Activated CD8-positive, alpha-beta memory T cell treated with anti-CD3 and anti-CD28 coated beads, Interleukin-2, amount 50 U/mL, for 24 hours (primary cell): Measurements from ENCODE around the gene MEMO1.

Source experiments
- DNase-seq: peaks from one replicate; pipeline ENCODE4 v3.0.0-alpha.2; 2020; ENCODE audit errors: extremely low read depth

Gene MEMO1

DNA sequence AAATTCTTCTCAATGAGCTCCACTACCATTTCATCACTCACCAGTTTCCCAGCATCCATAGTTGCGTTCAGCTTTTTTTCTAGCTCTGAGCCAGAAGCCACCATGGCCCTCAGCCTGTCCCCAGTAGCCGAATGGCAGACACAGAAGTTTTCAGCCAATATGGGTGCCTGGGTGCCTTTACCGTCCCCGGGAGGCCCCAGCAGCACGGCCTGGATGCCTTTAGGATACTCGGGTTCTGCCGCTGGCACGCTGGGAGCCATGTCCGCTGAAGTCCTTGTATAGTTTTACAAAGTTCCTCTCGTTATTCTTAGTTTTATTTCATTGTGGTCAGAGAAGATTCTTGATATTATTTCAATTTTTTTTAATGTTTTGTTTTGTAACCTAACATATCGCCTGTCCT is 187.2 kb downstream of the MEMO1 start:
- no peak for DNase-seq

DNA sequence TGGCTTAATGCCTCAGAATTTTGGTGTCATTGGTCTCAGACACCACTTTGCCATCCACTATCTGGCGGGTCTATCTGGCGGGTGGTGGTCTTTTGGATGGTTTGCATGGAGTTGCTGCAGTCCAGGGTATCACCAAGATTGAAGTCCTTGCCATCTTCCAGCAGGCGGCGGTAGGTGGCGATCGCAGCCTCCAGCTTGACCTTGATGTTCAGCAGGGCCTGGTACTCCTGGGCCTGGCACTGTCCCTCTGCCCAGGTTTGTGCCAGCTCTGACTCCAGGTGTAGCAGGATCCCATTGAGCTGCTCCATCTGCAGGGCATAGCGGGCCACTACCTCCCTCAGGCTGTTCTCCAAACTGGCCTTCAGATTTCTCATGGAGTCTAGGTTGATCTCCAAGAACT is 188.2 kb downstream of the MEMO1 start:
- DNase-seq, result no peak
